ENCODE measurements around the gene SYNPR. TPM values are rescaled to one million over a fixed set of nuclear protein-coding genes. Genes with fewer than 3 reads are reported as not detected.

SYNPR gene
- total RNA-seq, 1 donor from 2014 or later, result not detected

DNA sequence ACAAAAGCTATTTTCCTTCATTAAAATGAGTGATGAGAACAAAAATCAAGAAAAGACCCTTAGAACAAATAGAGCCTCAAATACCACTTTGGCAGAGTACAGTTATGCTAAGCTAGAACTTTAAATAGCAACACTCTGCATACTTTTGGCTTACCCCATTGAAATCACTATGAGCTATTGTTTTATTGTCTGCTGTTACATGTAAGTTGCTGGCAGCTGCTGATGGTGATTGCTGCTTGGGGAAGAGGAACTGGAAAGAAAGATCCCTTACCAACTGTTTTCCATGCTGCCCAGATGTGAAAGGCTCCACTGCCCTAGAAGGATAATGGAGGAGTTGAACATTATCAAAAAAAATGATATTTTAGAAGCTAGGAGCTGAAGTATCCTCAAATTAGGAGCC lies 135.4 kb downstream of the SYNPR start:
- H3K27ac Mint-ChIP-seq (ENCODE audit: unreplicated experiment), result no peak overlapping the region
- TF ChIP-seq, protein P1, sequence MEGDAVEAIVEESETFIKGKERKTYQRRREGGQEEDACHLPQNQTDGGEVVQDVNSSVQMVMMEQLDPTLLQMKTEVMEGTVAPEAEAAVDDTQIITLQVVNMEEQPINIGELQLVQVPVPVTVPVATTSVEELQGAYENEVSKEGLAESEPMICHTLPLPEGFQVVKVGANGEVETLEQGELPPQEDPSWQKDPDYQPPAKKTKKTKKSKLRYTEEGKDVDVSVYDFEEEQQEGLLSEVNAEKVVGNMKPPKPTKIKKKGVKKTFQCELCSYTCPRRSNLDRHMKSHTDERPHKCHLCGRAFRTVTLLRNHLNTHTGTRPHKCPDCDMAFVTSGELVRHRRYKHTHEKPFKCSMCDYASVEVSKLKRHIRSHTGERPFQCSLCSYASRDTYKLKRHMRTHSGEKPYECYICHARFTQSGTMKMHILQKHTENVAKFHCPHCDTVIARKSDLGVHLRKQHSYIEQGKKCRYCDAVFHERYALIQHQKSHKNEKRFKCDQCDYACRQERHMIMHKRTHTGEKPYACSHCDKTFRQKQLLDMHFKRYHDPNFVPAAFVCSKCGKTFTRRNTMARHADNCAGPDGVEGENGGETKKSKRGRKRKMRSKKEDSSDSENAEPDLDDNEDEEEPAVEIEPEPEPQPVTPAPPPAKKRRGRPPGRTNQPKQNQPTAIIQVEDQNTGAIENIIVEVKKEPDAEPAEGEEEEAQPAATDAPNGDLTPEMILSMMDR (IDR thresholded peaks at IDR 0.05), result no peak
- no peak for DNase-seq (ENCODE audit: extremely low spot score, unreplicated experiment)
- H3K4me3 Mint-ChIP-seq (ENCODE audit: unreplicated experiment), result no peak overlapping the region
- H3K9me3 Mint-ChIP-seq (ENCODE audit: unreplicated experiment), result no peaks in the 10 kb centered on the region
- no peaks in the 10 kb centered on the region for H3K4me1 Mint-ChIP-seq (ENCODE audit: unreplicated experiment)
- no peaks in the 10 kb centered on the region for H3K36me3 Mint-ChIP-seq (ENCODE audit: unreplicated experiment)
- H3K27me3 Mint-ChIP-seq (ENCODE audit: unreplicated experiment), result no peaks in the 10 kb centered on the region

GRCh38 chr3:63414607-63415006 lies 136.5 kb downstream of the SYNPR start:
- Mint-ChIP-seq H3K36me3 (ENCODE audit: unreplicated experiment) (no peaks in the 10 kb centered on the region), H3K4me1 (ENCODE audit: unreplicated experiment) (no peaks in the 10 kb centered on the region), H3K27ac (ENCODE audit: unreplicated experiment) (no peak overlapping the region), H3K27me3 (ENCODE audit: unreplicated experiment) (no peaks in the 10 kb centered on the region), H3K9me3 (ENCODE audit: unreplicated experiment) (no peaks in the 10 kb centered on the region), H3K4me3 (ENCODE audit: unreplicated experiment) (no peak overlapping the region)
- no peak for DNase-seq (ENCODE audit: extremely low spot score, unreplicated experiment)
- TF ChIP-seq, protein P1 (IDR thresholded peaks at IDR 0.05), result no peak

GRCh38 chr3:63429905-63430304 lies 151.8 kb downstream of the SYNPR start:
- Mint-ChIP-seq H3K4me1 (ENCODE audit: unreplicated experiment) (no peaks in the 10 kb centered on the region), H3K4me3 (ENCODE audit: unreplicated experiment) (no peak overlapping the region), H3K27ac (ENCODE audit: unreplicated experiment) (no peak overlapping the region), H3K9me3 (ENCODE audit: unreplicated experiment) (no peaks in the 10 kb centered on the region), H3K27me3 (ENCODE audit: unreplicated experiment) (no peaks in the 10 kb centered on the region), H3K36me3 (ENCODE audit: unreplicated experiment) (no peaks in the 10 kb centered on the region)
- TF ChIP-seq, protein P1 (IDR thresholded peaks at IDR 0.05), result no peak
- DNase-seq (ENCODE audit: extremely low spot score, unreplicated experiment), result no peak

DNA sequence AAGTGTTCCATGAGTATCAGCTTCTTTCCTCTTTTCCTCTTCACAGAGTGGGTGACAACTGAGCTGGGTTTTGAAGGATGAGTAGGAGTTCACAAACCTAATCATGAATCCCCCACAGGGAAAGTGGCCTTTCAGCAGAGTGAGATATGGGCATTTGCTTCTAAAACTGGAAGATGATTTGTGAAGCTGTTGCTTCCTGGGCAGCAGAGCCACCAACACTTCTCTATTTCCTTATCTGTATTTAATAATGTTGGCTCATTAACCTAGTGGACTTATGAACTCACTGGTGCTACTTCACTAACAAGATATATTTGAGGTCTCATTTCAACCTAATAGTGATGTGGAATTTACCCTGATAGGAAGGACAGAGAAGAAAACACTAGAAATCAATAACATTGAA lies 152.8 kb downstream of the SYNPR start:
- Mint-ChIP-seq H3K27ac (ENCODE audit: unreplicated experiment) (no peak overlapping the region), H3K36me3 (ENCODE audit: unreplicated experiment) (no peaks in the 10 kb centered on the region), H3K4me1 (ENCODE audit: unreplicated experiment) (no peaks in the 10 kb centered on the region), H3K27me3 (ENCODE audit: unreplicated experiment) (no peaks in the 10 kb centered on the region), H3K4me3 (ENCODE audit: unreplicated experiment) (no peak overlapping the region), H3K9me3 (ENCODE audit: unreplicated experiment) (no peaks in the 10 kb centered on the region)
- TF ChIP-seq, protein P1 (IDR thresholded peaks at IDR 0.05), result no peak
- DNase-seq (ENCODE audit: extremely low spot score, unreplicated experiment), result no peak

DNA sequence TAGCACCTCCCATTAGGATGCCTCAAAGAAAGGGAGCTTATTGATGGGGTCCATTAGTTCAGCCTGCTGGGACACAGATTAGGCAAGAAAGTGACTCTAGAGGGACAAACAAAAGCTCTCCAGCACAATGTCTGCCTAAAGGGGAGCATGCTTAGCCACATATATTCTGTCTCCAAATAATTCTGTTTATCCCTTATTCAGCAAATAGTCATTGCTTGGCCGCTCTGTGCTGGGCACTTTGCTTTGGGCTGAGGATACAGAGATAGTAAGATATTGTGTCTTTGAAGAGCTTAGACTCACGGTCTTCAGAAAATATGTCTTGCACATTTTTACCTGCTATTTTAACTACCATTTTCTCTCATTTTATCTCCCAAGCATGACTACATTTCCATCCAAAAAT lies 159.8 kb downstream of the SYNPR start:
- H3K36me3 Mint-ChIP-seq (ENCODE audit: unreplicated experiment), result no peaks in the 10 kb centered on the region
- H3K9me3 Mint-ChIP-seq (ENCODE audit: unreplicated experiment), result no peaks in the 10 kb centered on the region
- no peak overlapping the region for H3K27ac Mint-ChIP-seq (ENCODE audit: unreplicated experiment)
- no peaks in the 10 kb centered on the region for H3K4me1 Mint-ChIP-seq (ENCODE audit: unreplicated experiment)
- H3K27me3 Mint-ChIP-seq (ENCODE audit: unreplicated experiment), result no peaks in the 10 kb centered on the region
- H3K4me3 Mint-ChIP-seq (ENCODE audit: unreplicated experiment), result no peak overlapping the region
- TF ChIP-seq, protein P1 (IDR thresholded peaks at IDR 0.05), result no peak
- DNase-seq (ENCODE audit: extremely low spot score, unreplicated experiment), result no peak

All from osteocyte (in vitro differentiated cells).